Muscle of leg (tissue), 11 donors: ENCODE results near the gene RASSF4. TPM values are rescaled to one million over a fixed set of nuclear protein-coding genes. Genes with fewer than 3 reads are reported as not detected.
A peak's percentile ranks its signal among the peaks of the same experiment; 100 is the strongest.
"Not testable (repeated sequence)": the region's sequence is repeated elsewhere in the genome, so short reads cannot be mapped to it uniquely, and the experiment has no call there.

ENCODE experiments used
- DNase-seq: peaks from one replicate; pipeline ENCODE4 v3.0.0; 2013
- H3K27ac ChIP-seq: one replicate; pipeline ENCODE4 v1.5.1; 2013; ENCODE audit warnings: mild to moderate bottlenecking, low read length, control low read depth
- H3K27me3 ChIP-seq: one replicate; pipeline ENCODE4 v1.6.1; 2013; ENCODE audit warnings: low read length; ENCODE audit not compliant: control insufficient read depth, insufficient read depth
- H3K36me3 ChIP-seq: one replicate; pipeline ENCODE4 v1.6.1; 2013; ENCODE audit warnings: low read length; ENCODE audit not compliant: control insufficient read depth, insufficient read depth
- H3K4me1 ChIP-seq: one replicate; pipeline ENCODE4 v1.6.1; 2013; ENCODE audit warnings: low read length; ENCODE audit not compliant: control insufficient read depth, insufficient read depth
- H3K4me3 ChIP-seq: one replicate; pipeline ENCODE4 v1.5.1; 2013; ENCODE audit warnings: low read length, control low read depth
- H3K9me3 ChIP-seq: replicated peaks from 2 replicates; pipeline ENCODE4 v1.6.1; 2013; ENCODE audit warnings: low read depth, low read length; ENCODE audit not compliant: control insufficient read depth
- WGBS: methylation state at CpG from one replicate; pipeline ENCODE4 v1.1.5; 2013; ENCODE audit warnings: missing lambda C conversion rate; ENCODE audit not compliant: insufficient coverage; 5-methylcytosine and 5-hydroxymethylcytosine counted together
- polyA plus RNA-seq, 8 donors: library from polyadenylated mRNA; unstranded; fragments of 120-200 nt; gene quantifications; one replicate each; pipeline versions ENCODE4 v1.2.1 to v1.2.3, GENCODE V29; 2013; ENCODE audit warnings: inconsistent platforms in 1 of 8, low replicate concordance in 1 of 8; ENCODE audit not compliant: insufficient read length in 8 of 8, insufficient read depth in 1 of 8
- total RNA-seq: library from RNA; stranded (reverse); fragments of 120-200 nt; gene quantifications from one replicate; pipeline ENCODE4 v1.2.4, GENCODE V29; 2013

The RASSF4 gene
- total and polyA plus RNA-seq, 9 donors = 53.0 to 79.9 (median 69.1) TPM

DNA sequence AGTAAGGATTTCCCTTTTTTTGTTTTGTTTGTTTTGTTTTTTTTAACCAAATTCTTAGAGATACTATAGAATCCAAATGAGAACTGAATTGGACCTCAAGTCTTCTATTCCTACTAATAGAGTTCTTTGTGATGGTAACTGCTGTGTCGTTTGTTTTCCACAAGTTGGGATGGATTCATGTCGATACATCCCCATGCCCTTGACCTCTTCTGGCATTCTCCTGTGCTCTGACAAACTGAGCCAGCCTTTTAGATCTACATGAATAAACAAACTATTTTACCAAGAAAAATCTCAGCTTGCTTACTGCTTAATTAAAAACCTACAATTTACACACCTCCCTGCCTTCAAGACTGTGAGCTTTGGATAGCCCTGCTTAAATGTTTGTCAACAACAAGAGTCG is 45.1 kb downstream of the RASSF4 start:
- WGBS = 86% methylated on average over 1 of the region's 3 CpGs

DNA sequence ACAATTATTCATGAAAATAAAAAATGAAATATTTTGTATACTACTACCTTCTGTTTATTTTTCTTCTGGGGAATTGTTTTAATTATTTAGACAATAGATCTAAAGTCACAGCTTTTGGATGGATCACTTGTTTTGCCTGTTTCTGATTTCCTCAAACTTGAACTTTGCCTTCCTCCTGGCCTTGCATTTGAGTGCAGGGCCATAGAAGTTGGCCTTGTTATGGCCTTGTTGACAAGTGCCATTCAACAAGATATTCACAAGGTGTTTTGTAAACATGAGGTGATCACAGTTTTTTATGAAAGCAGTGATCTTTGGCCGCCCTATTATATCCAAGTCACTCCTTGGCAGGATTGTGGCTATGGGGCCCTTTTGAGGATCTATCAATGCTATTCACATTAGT is 45.7 kb downstream of the RASSF4 start:
- Histone ChIP-seq H3K4me3 (no peak overlapping the region), H3K27me3 (no peaks in the 10 kb centered on the region), H3K4me1 (peaks cover 5% of the 10 kb centered on the region), H3K9me3 (peaks cover 8% of the 10 kb centered on the region), H3K27ac (no peak overlapping the region), H3K36me3 (peaks cover 15% of the 10 kb centered on the region)
- no peak for DNase-seq
- no CpG with 5 or more reads among the region's 1 CpG for WGBS

More for the DNA sequence above, 45.1 kb downstream of the RASSF4 start:
- peaks cover 15% of the 10 kb centered on the region for H3K36me3 ChIP-seq
- peak; percentile 0 for DNase-seq
- H3K4me3 ChIP-seq = no peak overlapping the region
- no peak overlapping the region for H3K27ac ChIP-seq
- no peaks in the 10 kb centered on the region for H3K27me3 ChIP-seq
- peaks cover 9% of the 10 kb centered on the region for H3K4me1 ChIP-seq
- peaks cover 8% of the 10 kb centered on the region for H3K9me3 ChIP-seq

DNA sequence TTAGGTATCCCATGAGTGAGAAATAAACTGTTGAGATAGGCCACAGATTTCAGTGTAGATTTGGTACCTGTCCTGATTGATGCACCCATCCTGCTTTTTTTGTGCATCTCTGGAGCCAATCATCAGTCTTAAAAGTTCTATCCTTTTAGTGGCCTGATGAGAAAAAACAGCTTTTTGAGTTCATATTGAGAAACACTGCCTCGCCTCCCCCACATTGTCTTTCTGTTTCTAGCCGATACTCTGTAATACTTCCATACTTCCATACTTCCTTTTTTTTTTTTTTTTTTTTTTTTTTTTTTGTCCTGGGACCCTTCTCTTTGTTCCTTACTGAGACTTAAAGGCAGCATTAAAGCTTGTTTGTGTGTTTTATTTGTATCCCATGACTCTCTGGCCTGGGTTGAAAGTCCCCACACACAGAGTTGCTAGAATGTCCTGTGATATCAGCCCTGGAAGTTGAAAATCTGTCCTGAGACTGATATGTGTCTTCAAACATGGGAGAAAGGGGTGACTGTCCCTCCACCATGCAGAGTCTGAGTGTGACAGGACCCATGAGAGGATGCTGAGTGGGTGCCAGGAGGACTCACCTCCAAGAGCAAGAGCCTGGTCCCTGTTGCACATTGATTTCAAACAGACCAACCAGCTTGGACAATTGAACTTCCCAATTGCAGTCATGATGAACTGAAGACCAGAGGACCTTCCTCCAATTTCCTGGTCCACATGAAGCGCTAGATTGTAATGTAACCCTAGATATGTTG is 46.9 kb downstream of the RASSF4 start:
- Histone ChIP-seq H3K9me3 (peaks cover 8% of the 10 kb centered on the region), H3K4me1 (peaks cover 2% of the 10 kb centered on the region), H3K27me3 (no peaks in the 10 kb centered on the region), H3K27ac (no peak overlapping the region), H3K36me3 (peaks cover 15% of the 10 kb centered on the region), H3K4me3 (no peak overlapping the region)
- peak; percentile 3 for DNase-seq
- 86% methylated on average over 1 of the region's 3 CpGs for WGBS

DNA sequence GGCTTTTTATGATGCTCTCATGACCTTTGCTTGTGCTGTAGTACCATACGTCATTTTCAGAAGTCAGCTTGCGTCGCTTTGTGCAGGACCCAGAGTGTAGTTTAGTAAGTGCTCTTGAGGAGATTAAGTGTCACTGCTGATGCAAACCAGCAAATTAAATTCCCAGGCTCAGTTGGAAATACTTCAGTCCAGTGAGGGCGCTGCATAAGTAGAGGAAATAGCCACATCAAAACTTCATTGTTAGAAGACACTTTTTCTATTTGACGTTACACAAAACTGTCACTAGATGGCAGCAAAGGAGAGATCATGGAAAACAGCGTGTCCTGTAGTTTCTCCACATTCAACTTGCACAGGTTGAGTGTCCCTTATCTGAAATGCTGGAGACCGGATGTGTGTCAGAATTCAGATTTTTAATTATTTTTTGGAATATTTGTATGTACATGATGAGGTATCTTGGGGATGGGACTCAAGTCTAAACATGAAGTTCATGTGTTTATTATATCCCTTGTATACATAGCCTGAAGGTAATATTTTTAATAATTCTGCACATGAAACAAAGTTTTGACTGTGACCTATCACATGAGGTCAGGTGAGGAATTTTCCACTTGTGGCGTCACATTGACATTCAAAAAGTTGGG is 49.0 kb downstream of the RASSF4 start:
- Histone ChIP-seq H3K36me3 (peaks cover 12% of the 10 kb centered on the region), H3K9me3 (peaks cover 2% of the 10 kb centered on the region), H3K27ac (no peak overlapping the region), H3K27me3 (no peaks in the 10 kb centered on the region), H3K4me1 (peaks cover 2% of the 10 kb centered on the region), H3K4me3 (no peak overlapping the region)
- 30% methylated on average over 2 of the region's 8 CpGs for WGBS
- peak; percentile 91 for DNase-seq

DNA sequence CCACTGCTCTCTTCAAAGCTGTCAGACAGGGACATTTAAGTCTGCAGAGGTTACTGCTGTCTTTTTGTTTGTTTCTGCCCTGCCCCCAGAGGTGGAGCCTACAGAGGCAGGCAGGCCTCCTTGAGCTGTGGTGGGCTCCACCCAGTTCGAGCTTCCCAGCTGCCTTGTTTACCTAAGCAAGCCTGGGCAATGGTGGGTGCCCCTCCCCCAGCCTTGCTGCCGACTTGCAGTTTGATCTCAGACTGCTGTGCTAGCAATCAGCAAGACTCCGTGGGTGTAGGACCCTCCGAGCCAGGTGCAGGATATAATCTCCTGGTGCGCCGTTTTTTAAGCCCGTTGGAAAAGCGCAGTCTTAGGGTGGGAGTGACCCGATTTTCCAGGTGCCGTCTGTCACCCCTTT is 55.0 kb downstream of the RASSF4 start:
- not testable (repeated sequence) for H3K4me3 ChIP-seq, H3K4me1 ChIP-seq, H3K36me3 ChIP-seq, H3K27me3 ChIP-seq, H3K27ac ChIP-seq, DNase-seq, H3K9me3 ChIP-seq
- no CpG with 5 or more reads among the region's 10 CpGs for WGBS

DNA sequence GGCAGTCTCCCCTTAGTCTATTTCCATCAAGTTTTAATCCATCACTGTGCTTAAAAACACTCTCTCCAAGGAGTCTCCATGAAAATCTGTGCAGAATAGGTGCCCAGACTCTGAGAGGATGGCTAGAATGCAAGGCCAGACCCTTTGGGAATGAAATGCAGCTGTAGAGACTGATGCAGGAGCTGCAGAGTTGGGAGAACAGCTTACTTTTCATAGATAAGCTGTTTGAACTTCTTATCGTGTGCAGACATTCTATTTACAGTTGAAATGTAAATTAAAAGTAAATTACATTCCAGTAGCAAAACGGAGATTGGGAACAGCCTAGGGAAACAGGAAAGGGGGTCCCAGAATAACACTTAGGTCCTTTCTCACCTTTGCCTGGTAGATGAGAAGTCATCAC is 56.0 kb downstream of the RASSF4 start:
- Histone ChIP-seq H3K27me3 (no peaks in the 10 kb centered on the region), H3K36me3 (no peaks in the 10 kb centered on the region), H3K4me1 (no peaks in the 10 kb centered on the region), H3K27ac (no peak overlapping the region), H3K4me3 (no peak overlapping the region), H3K9me3 (no peaks in the 10 kb centered on the region)
- no CpG with 5 or more reads among the region's 2 CpGs for WGBS
- no peak for DNase-seq

DNA sequence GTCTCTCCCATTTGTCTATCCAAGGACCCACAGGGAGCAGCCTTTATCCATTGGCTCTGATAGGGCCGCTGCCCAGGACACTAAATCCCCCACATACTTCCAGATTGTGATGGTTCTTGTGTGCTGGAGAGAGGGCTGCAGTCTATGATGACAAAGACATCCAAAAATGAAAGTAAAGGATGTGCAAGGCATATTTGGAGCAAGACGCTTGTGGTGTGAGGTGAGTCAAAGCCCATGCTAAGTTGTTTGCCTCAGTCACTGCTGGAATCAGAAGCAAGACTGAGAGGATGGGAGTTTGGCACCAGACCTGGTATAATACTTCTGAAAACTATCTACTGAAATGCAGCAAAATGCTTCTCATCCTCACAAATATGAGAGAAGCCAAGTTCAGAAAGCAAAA is 63.8 kb downstream of the RASSF4 start:
- no peaks in the 10 kb centered on the region for H3K4me1 ChIP-seq
- H3K27me3 ChIP-seq = no peaks in the 10 kb centered on the region
- 86% methylated on average over 1 of the region's 2 CpGs for WGBS
- H3K4me3 ChIP-seq = no peak overlapping the region
- H3K27ac ChIP-seq = no peak overlapping the region
- no peak for DNase-seq
- H3K9me3 ChIP-seq = no peaks in the 10 kb centered on the region
- no peaks in the 10 kb centered on the region for H3K36me3 ChIP-seq

DNA sequence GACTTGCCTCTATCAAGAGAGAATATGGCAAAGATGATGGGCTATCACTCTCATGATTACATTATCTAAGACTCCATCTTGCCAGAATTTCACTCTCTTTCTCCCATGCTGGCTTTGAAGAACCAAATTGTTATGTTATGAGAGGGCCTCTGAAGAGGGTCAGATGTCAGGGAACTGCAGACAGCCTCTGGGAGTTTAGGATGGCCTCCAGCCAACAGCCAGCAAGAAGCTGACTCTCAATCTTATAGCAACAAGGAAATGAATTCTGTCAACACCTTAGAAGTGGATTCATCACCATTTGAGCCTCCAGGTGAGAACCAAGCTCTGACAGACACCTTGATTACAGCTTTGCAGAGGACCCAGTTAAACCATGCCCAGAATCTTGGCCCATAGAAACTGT is 74.7 kb downstream of the RASSF4 start:
- no peak overlapping the region for H3K27ac ChIP-seq
- H3K4me1 ChIP-seq = no peaks in the 10 kb centered on the region
- H3K9me3 ChIP-seq = peaks cover 4% of the 10 kb centered on the region
- no peak overlapping the region for H3K4me3 ChIP-seq
- peak; percentile 8 for DNase-seq
- H3K36me3 ChIP-seq = no peaks in the 10 kb centered on the region
- no peaks in the 10 kb centered on the region for H3K27me3 ChIP-seq

DNA sequence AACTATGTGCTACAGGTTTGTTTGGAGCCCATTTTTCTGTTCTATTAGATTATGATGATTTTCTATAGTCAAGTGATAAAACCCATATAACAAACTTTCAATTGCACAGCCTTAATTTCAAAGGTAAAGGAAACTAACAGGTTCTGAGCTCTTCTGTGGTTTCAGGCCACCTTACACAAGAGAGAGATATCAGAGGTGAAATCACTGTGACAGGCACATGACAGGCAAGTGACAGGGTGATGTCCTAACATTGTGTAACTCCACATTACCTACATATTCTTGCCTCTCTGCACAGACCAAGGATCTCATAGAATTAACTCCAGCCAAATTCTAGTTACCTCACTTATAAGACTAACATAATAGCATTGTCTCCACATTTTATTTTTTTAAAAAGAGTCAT is 76.1 kb downstream of the RASSF4 start:
- Histone ChIP-seq H3K4me1 (no peaks in the 10 kb centered on the region), H3K27me3 (no peaks in the 10 kb centered on the region), H3K36me3 (no peaks in the 10 kb centered on the region), H3K27ac (no peak overlapping the region), H3K4me3 (no peak overlapping the region), H3K9me3 (peaks cover 4% of the 10 kb centered on the region)
- DNase-seq = no peak

DNA sequence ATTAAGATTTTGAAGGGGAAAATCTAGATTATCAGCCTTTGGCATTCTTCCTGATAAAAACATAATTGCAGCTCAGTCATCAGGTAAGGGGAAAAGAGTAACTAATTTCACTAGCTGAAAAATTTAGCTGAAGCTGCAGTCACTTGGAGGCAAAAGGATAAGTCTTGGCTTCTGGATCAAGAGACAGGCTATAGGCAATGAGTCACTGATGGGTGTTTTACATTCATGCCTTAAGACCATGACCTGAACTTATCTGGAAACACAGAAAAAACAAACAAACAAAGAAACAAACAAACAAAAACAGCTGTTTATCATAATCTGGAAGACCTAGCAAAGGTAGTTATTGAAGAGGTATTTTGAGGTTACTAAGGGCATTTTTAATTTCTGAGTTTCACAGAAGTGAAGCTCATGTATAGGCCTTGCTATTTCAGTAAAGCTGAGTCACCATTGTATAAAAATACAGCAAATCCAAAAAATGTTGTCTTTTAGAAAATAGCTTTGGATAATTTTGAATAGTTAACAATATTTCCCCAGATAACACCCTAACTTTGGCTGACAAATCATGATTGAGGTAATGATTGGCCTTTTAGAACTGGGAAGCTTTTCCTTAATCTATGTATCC is 81.4 kb downstream of the RASSF4 start:
- H3K36me3 ChIP-seq = no peaks in the 10 kb centered on the region
- H3K4me1 ChIP-seq = no peaks in the 10 kb centered on the region
- no peaks in the 10 kb centered on the region for H3K9me3 ChIP-seq
- H3K27ac ChIP-seq = no peak overlapping the region
- no peaks in the 10 kb centered on the region for H3K27me3 ChIP-seq
- DNase-seq = no peak
- no peak overlapping the region for H3K4me3 ChIP-seq
